Astrocyte (in vitro differentiated cells and primary cell): ENCODE results near the gene DCLK2.

Source experiments
- EZH2 ChIP-seq: IDR thresholded peaks from 2 replicates; pipeline ENCODE4 v1.6.1; 2012; ENCODE audit warnings: mild to moderate bottlenecking, low read length, inconsistent platforms; ENCODE audit not compliant: insufficient read depth
- TF ChIP-seq, protein P1 (sequence below): IDR thresholded peaks from 2 replicates; pipeline ENCODE4 v1.5.1; 2011; ENCODE audit warnings: low read depth, mild to moderate bottlenecking, inconsistent platforms, low read length, moderate library complexity; ENCODE audit not compliant: insufficient read depth

DNA sequence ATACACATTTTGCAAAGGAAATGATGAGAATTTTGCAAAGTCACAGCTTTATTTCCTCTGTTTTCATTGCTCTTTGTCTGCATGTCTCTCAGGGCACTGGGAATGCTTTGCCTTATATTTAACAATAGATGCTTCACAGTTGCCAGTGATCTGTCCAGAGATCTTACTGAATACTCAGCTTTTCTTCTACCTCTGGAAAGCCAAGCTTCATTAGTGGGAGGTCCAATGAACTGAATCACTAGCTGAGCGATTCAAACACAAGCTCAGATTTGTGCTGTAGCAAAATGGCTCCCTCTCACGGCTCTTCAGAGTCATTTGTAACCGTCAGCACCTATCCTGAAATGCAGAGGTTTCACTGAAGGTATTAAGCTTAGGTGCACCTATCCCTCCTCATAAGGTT is 138.9 kb downstream of the DCLK2 start:
- TF ChIP-seq, protein P1, sequence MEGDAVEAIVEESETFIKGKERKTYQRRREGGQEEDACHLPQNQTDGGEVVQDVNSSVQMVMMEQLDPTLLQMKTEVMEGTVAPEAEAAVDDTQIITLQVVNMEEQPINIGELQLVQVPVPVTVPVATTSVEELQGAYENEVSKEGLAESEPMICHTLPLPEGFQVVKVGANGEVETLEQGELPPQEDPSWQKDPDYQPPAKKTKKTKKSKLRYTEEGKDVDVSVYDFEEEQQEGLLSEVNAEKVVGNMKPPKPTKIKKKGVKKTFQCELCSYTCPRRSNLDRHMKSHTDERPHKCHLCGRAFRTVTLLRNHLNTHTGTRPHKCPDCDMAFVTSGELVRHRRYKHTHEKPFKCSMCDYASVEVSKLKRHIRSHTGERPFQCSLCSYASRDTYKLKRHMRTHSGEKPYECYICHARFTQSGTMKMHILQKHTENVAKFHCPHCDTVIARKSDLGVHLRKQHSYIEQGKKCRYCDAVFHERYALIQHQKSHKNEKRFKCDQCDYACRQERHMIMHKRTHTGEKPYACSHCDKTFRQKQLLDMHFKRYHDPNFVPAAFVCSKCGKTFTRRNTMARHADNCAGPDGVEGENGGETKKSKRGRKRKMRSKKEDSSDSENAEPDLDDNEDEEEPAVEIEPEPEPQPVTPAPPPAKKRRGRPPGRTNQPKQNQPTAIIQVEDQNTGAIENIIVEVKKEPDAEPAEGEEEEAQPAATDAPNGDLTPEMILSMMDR, result peak; percentile 47
- no peak for TF ChIP-seq EZH2
